Activated naive CD4-positive, alpha-beta T cell treated with anti-CD3 and anti-CD28 coated beads for 36 hours (primary cell): Measurements from ENCODE around the gene PGA5. TPM values are rescaled to one million over a fixed set of nuclear protein-coding genes. Genes with fewer than 3 reads are reported as not detected.
"Not testable (repeated sequence)": the region's sequence is repeated elsewhere in the genome, so short reads cannot be mapped to it uniquely, and the experiment has no call there.

ENCODE experiments used
- CTCF ChIA-PET: fragments of 350-600 bp; sonication (Branson Sonifier 250); formaldehyde crosslinking; loops from one replicate; lab custom pipeline; 2021; ENCODE audit warnings: antibody characterized with exemption; lab: Charles Lee
- DNase-seq: peaks from one replicate; pipeline ENCODE4 v3.0.0-alpha.2; 2020
- H3K27ac Mint-ChIP-seq: one replicate; pipeline ENCODE4 v1.8.0; 2021; ENCODE audit warnings: mild to moderate bottlenecking, mixed read lengths
- H3K27me3 Mint-ChIP-seq: one replicate; pipeline ENCODE4 v1.8.0; 2021; ENCODE audit warnings: low read depth, mixed read lengths
- H3K36me3 Mint-ChIP-seq: one replicate; pipeline ENCODE4 v1.8.0; 2021; ENCODE audit warnings: low read depth, mixed read lengths
- H3K4me1 Mint-ChIP-seq: one replicate; pipeline ENCODE4 v1.8.0; 2021; ENCODE audit warnings: low read depth, mixed read lengths
- H3K4me3 Mint-ChIP-seq: one replicate; pipeline ENCODE4 v1.8.0; 2021; ENCODE audit warnings: mild to moderate bottlenecking, moderate library complexity, mixed read lengths
- H3K9me3 Mint-ChIP-seq: one replicate; pipeline ENCODE4 v1.8.0; 2021; ENCODE audit warnings: mixed read lengths
- intact Hi-C: fragments of 100-400 bp; cut with micrococcal nuclease; formaldehyde crosslinking; loops from one replicate; pipeline ENCODE4 v1.15.1; 2023
- total RNA-seq, 2 experiments: library from RNA; stranded (reverse); gene quantifications; one replicate each; pipeline ENCODE4 v1.2.3, GENCODE V29; 2021

Gene PGA5
- total RNA-seq, 2 experiments from 2014 or later: not detected

GRCh38 chr11:61232548-61233145 is 8.3 kb upstream of the PGA5 start:
- H3K4me1 Mint-ChIP-seq, intact Hi-C loops, CTCF ChIA-PET, H3K27ac Mint-ChIP-seq, H3K4me3 Mint-ChIP-seq, H3K27me3 Mint-ChIP-seq, DNase-seq, H3K36me3 Mint-ChIP-seq, H3K9me3 Mint-ChIP-seq: not testable (repeated sequence)

- H3K4me1 Mint-ChIP-seq, CTCF ChIA-PET, H3K4me3 Mint-ChIP-seq, H3K9me3 Mint-ChIP-seq, H3K27me3 Mint-ChIP-seq, intact Hi-C loops, H3K27ac Mint-ChIP-seq, H3K36me3 Mint-ChIP-seq, DNase-seq: not testable (repeated sequence)
Measured at GRCh38 chr11:61237130-61237529, 3.8 kb upstream of the PGA5 start.

GRCh38 chr11:61240288-61240687 is 687 bp upstream of the PGA5 start:
- H3K9me3 Mint-ChIP-seq, CTCF ChIA-PET, intact Hi-C loops, H3K27ac Mint-ChIP-seq, H3K36me3 Mint-ChIP-seq, DNase-seq, H3K4me3 Mint-ChIP-seq, H3K4me1 Mint-ChIP-seq, H3K27me3 Mint-ChIP-seq: not testable (repeated sequence)

- CTCF ChIA-PET, H3K9me3 Mint-ChIP-seq, H3K4me3 Mint-ChIP-seq, H3K36me3 Mint-ChIP-seq, intact Hi-C loops, H3K27ac Mint-ChIP-seq, H3K4me1 Mint-ChIP-seq, H3K27me3 Mint-ChIP-seq, DNase-seq: not testable (repeated sequence)
Measured at GRCh38 chr11:61241526-61241925, 551 bp downstream of the PGA5 start.

- CTCF ChIA-PET, H3K4me1 Mint-ChIP-seq, H3K9me3 Mint-ChIP-seq, H3K27me3 Mint-ChIP-seq, H3K36me3 Mint-ChIP-seq, H3K4me3 Mint-ChIP-seq, H3K27ac Mint-ChIP-seq, intact Hi-C loops, DNase-seq: not testable (repeated sequence)
Measured at GRCh38 chr11:61245284-61245964, 4.4 kb downstream of the PGA5 start.

- H3K4me3 Mint-ChIP-seq, H3K27ac Mint-ChIP-seq, H3K36me3 Mint-ChIP-seq, CTCF ChIA-PET, H3K4me1 Mint-ChIP-seq, H3K27me3 Mint-ChIP-seq, intact Hi-C loops, DNase-seq, H3K9me3 Mint-ChIP-seq: not testable (repeated sequence)
Measured at GRCh38 chr11:61248071-61248470, 7.1 kb downstream of the PGA5 start.

- CTCF ChIA-PET, H3K9me3 Mint-ChIP-seq, H3K4me1 Mint-ChIP-seq, DNase-seq, H3K27ac Mint-ChIP-seq, intact Hi-C loops, H3K36me3 Mint-ChIP-seq, H3K27me3 Mint-ChIP-seq, H3K4me3 Mint-ChIP-seq: not testable (repeated sequence)
Measured at GRCh38 chr11:61249201-61249600, 8.2 kb downstream of the PGA5 start.

- H3K36me3 Mint-ChIP-seq, H3K4me3 Mint-ChIP-seq, H3K4me1 Mint-ChIP-seq, DNase-seq, H3K27ac Mint-ChIP-seq, H3K27me3 Mint-ChIP-seq, H3K9me3 Mint-ChIP-seq, intact Hi-C loops: not testable (repeated sequence)
- CTCF ChIA-PET: interaction anchor here (0.7 to 1.5 kb wide), 5 partner anchors 47 to 1469 kb away, joined by 3 to 5 read pairs (median 4); no protein-coding TSS in a partner anchor
Measured at GRCh38 chr11:61250796-61251765, 10.1 kb downstream of the PGA5 start.

GRCh38 chr11:61252332-61252731 is 11.4 kb downstream of the PGA5 start:
- H3K27ac Mint-ChIP-seq, H3K27me3 Mint-ChIP-seq, H3K9me3 Mint-ChIP-seq, intact Hi-C loops, H3K36me3 Mint-ChIP-seq, H3K4me1 Mint-ChIP-seq, DNase-seq, H3K4me3 Mint-ChIP-seq: not testable (repeated sequence)
- CTCF ChIA-PET: interaction anchor here (1.1 to 1.5 kb wide), 5 partner anchors 43 to 133 kb away, joined by 3 to 5 read pairs (median 3); partner anchors contain the start of gene VWCE

GRCh38 chr11:61254403-61255025 is 13.5 kb downstream of the PGA5 start:
- CTCF ChIA-PET: interaction anchor here (0.5 to 2.7 kb wide), 25 partner anchors 9 to 875 kb away, joined by 3 to 26 read pairs (median 4); partner anchors contain the start of genes TMEM138 and VWCE
- no peaks in the 10 kb centered on the region for H3K27me3 Mint-ChIP-seq
- intact Hi-C loops: loop anchor here (1.0 kb wide), 3 partner anchors 40 to 131 kb away; no protein-coding TSS in a partner anchor
- no peaks in the 10 kb centered on the region for H3K4me1 Mint-ChIP-seq
- H3K27ac Mint-ChIP-seq: no peak overlapping the region
- H3K36me3 Mint-ChIP-seq: peaks cover 1% of the 10 kb centered on the region
- peak; percentile 80 for DNase-seq
- no peaks in the 10 kb centered on the region for H3K9me3 Mint-ChIP-seq
- H3K4me3 Mint-ChIP-seq: no peak overlapping the region

GRCh38 chr11:61256710-61257482 is 15.9 kb downstream of the PGA5 start:
- DNase-seq: no peak
- H3K9me3 Mint-ChIP-seq: no peaks in the 10 kb centered on the region
- H3K36me3 Mint-ChIP-seq: peaks cover 1% of the 10 kb centered on the region
- no peak overlapping the region for H3K27ac Mint-ChIP-seq
- H3K4me3 Mint-ChIP-seq: no peak overlapping the region
- intact Hi-C loops: no loop called here
- CTCF ChIA-PET: interaction anchor here (0.6 to 1.4 kb wide), 4 partner anchors 127 to 357 kb away, joined by 3 to 6 read pairs (median 4); no protein-coding TSS in a partner anchor
- H3K4me1 Mint-ChIP-seq: no peaks in the 10 kb centered on the region
- no peaks in the 10 kb centered on the region for H3K27me3 Mint-ChIP-seq
